ENCODE results near the gene DHX36. TPM values are rescaled to one million over a fixed set of nuclear protein-coding genes. Genes with fewer than 3 reads are reported as not detected.

The DHX36 gene
- total RNA-seq, 2 experiments from 2014 or later: 40.6 to 77.4 TPM

DNA sequence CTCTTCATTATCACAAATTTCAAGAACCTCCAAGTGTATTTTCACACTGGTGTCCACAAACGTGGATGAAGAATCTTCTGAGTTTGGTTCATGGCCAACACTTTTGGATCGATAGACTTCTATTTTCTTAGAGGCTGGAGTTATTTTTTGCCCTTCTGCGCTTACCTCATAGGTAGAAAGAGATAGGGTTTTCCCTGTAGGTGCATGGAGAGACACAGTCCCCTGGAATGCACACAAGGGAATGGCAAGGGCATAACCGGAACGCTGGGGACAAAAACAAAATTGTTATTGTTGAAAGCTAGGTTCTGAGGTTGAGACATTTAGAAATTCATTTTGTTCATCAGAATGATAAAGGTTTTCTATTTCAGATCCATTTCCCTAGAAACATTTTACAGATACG is 13.7 kb upstream of the DHX36 start:
- no peaks in the 10 kb centered on the region for H3K9me3 ChIP-seq (ENCODE audit: low read length)
- H3K4me3 ChIP-seq (ENCODE audit: low read depth, low read length, poor library complexity, severe bottlenecking): no peak overlapping the region
- no peak for TF ChIP-seq EZH2phosphoT487 (IDR thresholded peaks at IDR 0.05; ENCODE audit: borderline replicate concordance, low read depth, low read length)
- TF ChIP-seq, protein P1, sequence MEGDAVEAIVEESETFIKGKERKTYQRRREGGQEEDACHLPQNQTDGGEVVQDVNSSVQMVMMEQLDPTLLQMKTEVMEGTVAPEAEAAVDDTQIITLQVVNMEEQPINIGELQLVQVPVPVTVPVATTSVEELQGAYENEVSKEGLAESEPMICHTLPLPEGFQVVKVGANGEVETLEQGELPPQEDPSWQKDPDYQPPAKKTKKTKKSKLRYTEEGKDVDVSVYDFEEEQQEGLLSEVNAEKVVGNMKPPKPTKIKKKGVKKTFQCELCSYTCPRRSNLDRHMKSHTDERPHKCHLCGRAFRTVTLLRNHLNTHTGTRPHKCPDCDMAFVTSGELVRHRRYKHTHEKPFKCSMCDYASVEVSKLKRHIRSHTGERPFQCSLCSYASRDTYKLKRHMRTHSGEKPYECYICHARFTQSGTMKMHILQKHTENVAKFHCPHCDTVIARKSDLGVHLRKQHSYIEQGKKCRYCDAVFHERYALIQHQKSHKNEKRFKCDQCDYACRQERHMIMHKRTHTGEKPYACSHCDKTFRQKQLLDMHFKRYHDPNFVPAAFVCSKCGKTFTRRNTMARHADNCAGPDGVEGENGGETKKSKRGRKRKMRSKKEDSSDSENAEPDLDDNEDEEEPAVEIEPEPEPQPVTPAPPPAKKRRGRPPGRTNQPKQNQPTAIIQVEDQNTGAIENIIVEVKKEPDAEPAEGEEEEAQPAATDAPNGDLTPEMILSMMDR (conservative IDR thresholded peaks at IDR 0.05; ENCODE audit: low read length): no peak
- H3K36me3 ChIP-seq (ENCODE audit: insufficient read depth, low read length): no peaks in the 10 kb centered on the region
- BruUV-seq (replicated peaks): no TSS peak
- DNase-seq (ENCODE audit: low spot score): no peak
- H3K27ac ChIP-seq (ENCODE audit: low read depth, low read length, poor library complexity, severe bottlenecking): no peak overlapping the region
- ChIA-PET CTCF (ENCODE audit: unreplicated experiment) (no interaction called here), POLR2A (no interaction called here)
- no peaks in the 10 kb centered on the region for H3K9me2 ChIP-seq (ENCODE audit: insufficient read depth, low read length)
- no peak overlapping the region for H3K4me2 ChIP-seq (ENCODE audit: low read length)
- H2AFZ ChIP-seq (ENCODE audit: low read length): peak overlapping the region; percentile 24; the same call in 1 of the 2 replicates
- H4K20me1 ChIP-seq (ENCODE audit: insufficient read depth, low read length): no peaks in the 10 kb centered on the region
- intact Hi-C loops (cut with micrococcal nuclease; ENCODE audit: unreplicated experiment): loop anchor here (10.0 kb wide), 1 partner anchor 617 kb away; no protein-coding TSS in a partner anchor
- H3K4me1 ChIP-seq (ENCODE audit: insufficient read depth, low read length, poor library complexity, severe bottlenecking): no peaks in the 10 kb centered on the region
- H3K79me2 ChIP-seq (ENCODE audit: insufficient read depth, low read depth, low read length): no peaks in the 10 kb centered on the region

DNA sequence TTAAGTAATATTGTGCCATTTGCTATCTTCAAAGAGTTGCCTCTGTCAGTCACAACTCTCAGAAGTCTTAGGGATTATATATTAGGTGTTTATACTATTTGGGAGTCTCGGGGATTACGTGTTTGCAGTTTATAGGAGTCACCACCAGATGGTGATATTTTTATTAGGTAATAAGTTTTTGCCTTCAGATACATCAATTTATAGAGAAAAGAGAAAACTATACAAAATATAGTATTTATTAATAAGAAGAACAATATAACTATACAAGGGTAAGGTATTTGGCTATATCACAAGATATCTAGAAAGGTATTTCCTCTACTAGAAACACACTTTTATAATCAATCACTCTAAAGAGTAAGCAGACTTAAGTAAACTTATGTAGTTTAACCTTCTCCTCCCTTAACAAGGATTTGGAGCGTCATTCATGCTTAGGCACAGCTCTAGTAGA is 10.7 kb upstream of the DHX36 start:
- peak; percentile 46 for DNase-seq (ENCODE audit: low spot score)
- no peak for TF ChIP-seq EZH2phosphoT487 (IDR thresholded peaks at IDR 0.05; ENCODE audit: borderline replicate concordance, low read depth, low read length)
- TF ChIP-seq, protein P1 (conservative IDR thresholded peaks at IDR 0.05; ENCODE audit: low read length): peak; percentile 85
- Histone ChIP-seq H3K27ac (ENCODE audit: low read depth, low read length, poor library complexity, severe bottlenecking) (no peak overlapping the region), H3K9me3 (ENCODE audit: low read length) (no peaks in the 10 kb centered on the region), H2AFZ (ENCODE audit: low read length) (no peak overlapping the region), H3K4me3 (ENCODE audit: low read depth, low read length, poor library complexity, severe bottlenecking) (no peak overlapping the region), H3K4me2 (ENCODE audit: low read length) (no peak overlapping the region), H3K4me1 (ENCODE audit: insufficient read depth, low read length, poor library complexity, severe bottlenecking) (no peaks in the 10 kb centered on the region), H3K36me3 (ENCODE audit: insufficient read depth, low read length) (no peaks in the 10 kb centered on the region), H4K20me1 (ENCODE audit: insufficient read depth, low read length) (no peaks in the 10 kb centered on the region), H3K79me2 (ENCODE audit: insufficient read depth, low read depth, low read length) (no peaks in the 10 kb centered on the region), H3K9me2 (ENCODE audit: insufficient read depth, low read length) (no peaks in the 10 kb centered on the region)
- POLR2A ChIA-PET: no interaction called here
- intact Hi-C loops (cut with micrococcal nuclease; ENCODE audit: unreplicated experiment): loop anchor here (10.0 kb wide), 1 partner anchor 620 kb away; no protein-coding TSS in a partner anchor
- CTCF ChIA-PET (ENCODE audit: unreplicated experiment): no interaction called here
- no TSS peak for BruUV-seq (replicated peaks)

DNA sequence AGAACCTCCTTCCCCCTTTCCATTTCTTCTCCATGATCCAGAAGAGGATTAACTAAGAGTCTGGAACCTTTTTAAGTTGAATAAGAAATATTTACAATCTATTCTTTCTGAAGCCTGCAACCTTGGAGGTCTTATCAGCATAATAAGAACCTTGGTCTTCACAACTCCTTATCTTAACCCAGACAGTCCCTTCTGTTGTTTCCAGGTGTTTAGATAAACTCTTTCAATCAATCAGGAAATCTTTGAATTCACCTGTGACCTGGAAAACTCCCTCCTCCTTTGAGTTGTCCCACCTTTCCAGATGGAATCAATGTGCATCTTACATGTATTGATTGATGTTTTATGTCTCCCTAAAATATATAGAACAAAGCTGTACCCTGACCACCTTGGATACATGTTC is 3.6 kb upstream of the DHX36 start:
- CTCF ChIA-PET (ENCODE audit: unreplicated experiment): no interaction called here
- no peak for TF ChIP-seq EZH2phosphoT487 (IDR thresholded peaks at IDR 0.05; ENCODE audit: borderline replicate concordance, low read depth, low read length)
- Histone ChIP-seq H3K4me2 (ENCODE audit: low read length) (no peak overlapping the region), H3K36me3 (ENCODE audit: insufficient read depth, low read length) (peaks cover under 1% of the 10 kb centered on the region; the same call in 1 of the 2 replicates), H3K4me3 (ENCODE audit: low read depth, low read length, poor library complexity, severe bottlenecking) (no peak overlapping the region), H3K27ac (ENCODE audit: low read depth, low read length, poor library complexity, severe bottlenecking) (no peak overlapping the region), H3K4me1 (ENCODE audit: insufficient read depth, low read length, poor library complexity, severe bottlenecking) (peaks cover 10% of the 10 kb centered on the region), H2AFZ (ENCODE audit: low read length) (no peak overlapping the region), H3K9me3 (ENCODE audit: low read length) (peaks cover under 1% of the 10 kb centered on the region; the same call in 1 of the 2 replicates), H3K79me2 (ENCODE audit: insufficient read depth, low read depth, low read length) (peaks cover 13% of the 10 kb centered on the region), H3K9me2 (ENCODE audit: insufficient read depth, low read length) (no peaks in the 10 kb centered on the region), H4K20me1 (ENCODE audit: insufficient read depth, low read length) (peaks cover 5% of the 10 kb centered on the region; the same call in 1 of the 2 replicates)
- no TSS peak for BruUV-seq (replicated peaks)
- intact Hi-C loops (cut with micrococcal nuclease; ENCODE audit: unreplicated experiment): loop anchor here (10.0 kb wide), 1 partner anchor 1527 kb away; the partner anchor contains the start of gene SLC33A1
- DNase-seq (ENCODE audit: low spot score): no peak
- POLR2A ChIA-PET: interaction anchor here (0.7 kb wide), 1 partner anchor 74 kb away, joined by 3 read pairs; no protein-coding TSS in a partner anchor
